Measurements from ENCODE around the gene ANKIB1. TPM values are rescaled to one million over a fixed set of nuclear protein-coding genes. Genes with fewer than 3 reads are reported as not detected.
"Not testable (repeated sequence)": the region's sequence is repeated elsewhere in the genome, so short reads cannot be mapped to it uniquely, and the experiment has no call there.

Gene ANKIB1
- total and polyA plus RNA-seq, 5 donors: 8.1 to 55.3 (median 50.0) TPM

DNA sequence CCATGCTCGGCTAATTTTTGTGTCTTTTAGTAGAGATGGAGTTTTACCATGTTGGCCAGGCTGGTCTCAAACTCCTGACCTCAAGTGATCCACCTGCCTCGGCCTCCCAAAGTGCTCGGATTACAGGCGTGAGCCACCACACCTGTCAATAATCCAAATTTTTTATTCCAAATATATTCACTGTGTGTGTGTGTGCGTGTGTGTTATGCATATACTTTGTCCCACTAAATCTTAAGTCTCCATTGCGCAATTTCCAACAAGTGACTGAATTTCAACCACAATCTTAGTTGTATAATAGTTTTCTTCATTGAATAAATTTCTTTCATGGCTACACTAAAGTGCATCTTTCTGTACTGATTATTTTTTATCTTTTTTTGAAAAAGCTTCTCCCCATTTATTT is 2.8 kb upstream of the ANKIB1 start:
- H3K27ac ChIP-seq (ENCODE audit: low read length): no peak overlapping the region
- 91% methylated on average over 6 of the region's 6 CpGs for WGBS
- no peak for DNase-seq
- H3K27me3 ChIP-seq (ENCODE audit: control insufficient read depth, insufficient read depth): no peaks in the 10 kb centered on the region
- H3K9me3 ChIP-seq (ENCODE audit: control insufficient read depth, low read length): no peaks in the 10 kb centered on the region
- ATAC-seq: no peak
- intact Hi-C loops (cut with DNase I): no loop called here
- no peaks in the 10 kb centered on the region for H3K4me1 ChIP-seq (ENCODE audit: control insufficient read depth, insufficient read depth, low read length)
- H3K4me3 ChIP-seq (ENCODE audit: low read length): no peak overlapping the region

DNA sequence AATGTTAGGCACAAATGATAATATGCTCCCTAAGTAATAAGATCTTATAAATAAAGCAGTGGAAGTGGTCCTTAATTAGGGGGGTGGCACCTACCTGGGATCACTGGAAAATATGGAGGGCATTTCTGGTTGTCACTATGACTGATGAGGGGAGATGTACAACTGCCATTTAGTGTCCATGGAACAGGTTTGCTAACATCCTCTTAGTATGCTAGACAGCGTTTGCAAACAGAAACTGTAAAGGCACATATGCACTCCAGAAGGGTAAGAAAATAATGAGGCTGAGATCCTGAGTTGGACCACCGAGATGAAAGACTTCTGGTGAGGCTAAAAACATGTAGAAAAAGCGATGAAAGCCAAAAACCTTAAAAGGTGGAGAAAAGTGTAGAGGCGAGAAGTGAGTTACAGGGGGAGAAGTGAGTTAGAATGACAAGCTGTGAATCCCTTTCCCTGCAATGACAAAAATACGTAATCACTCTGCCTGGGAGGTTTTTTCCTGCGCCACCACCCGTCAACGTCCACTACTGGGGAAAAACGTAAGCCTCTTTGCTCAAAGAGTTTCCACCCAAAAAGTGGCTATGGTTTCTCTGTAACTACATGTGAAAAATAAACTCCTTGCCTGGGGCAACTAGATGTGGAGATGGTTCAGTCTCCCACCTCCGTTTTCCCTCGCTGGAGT is 827 bp upstream of the ANKIB1 start:
- WGBS: under 1% methylated on average over 11 of the region's 11 CpGs
- DNase-seq (no peak), ATAC-seq (peak; percentile 2 to 5)
- intact Hi-C loops (cut with DNase I): no loop called here
- H3K9me3 ChIP-seq (ENCODE audit: control insufficient read depth, low read length): no peaks in the 10 kb centered on the region
- no peaks in the 10 kb centered on the region for H3K4me1 ChIP-seq (ENCODE audit: control insufficient read depth, insufficient read depth, low read length)
- no peaks in the 10 kb centered on the region for H3K27me3 ChIP-seq (ENCODE audit: control insufficient read depth, insufficient read depth)
- peak overlapping the region; percentile 89 for H3K27ac ChIP-seq (ENCODE audit: low read length)
- H3K4me3 ChIP-seq (ENCODE audit: low read length): peak overlapping the region; percentile 87

DNA sequence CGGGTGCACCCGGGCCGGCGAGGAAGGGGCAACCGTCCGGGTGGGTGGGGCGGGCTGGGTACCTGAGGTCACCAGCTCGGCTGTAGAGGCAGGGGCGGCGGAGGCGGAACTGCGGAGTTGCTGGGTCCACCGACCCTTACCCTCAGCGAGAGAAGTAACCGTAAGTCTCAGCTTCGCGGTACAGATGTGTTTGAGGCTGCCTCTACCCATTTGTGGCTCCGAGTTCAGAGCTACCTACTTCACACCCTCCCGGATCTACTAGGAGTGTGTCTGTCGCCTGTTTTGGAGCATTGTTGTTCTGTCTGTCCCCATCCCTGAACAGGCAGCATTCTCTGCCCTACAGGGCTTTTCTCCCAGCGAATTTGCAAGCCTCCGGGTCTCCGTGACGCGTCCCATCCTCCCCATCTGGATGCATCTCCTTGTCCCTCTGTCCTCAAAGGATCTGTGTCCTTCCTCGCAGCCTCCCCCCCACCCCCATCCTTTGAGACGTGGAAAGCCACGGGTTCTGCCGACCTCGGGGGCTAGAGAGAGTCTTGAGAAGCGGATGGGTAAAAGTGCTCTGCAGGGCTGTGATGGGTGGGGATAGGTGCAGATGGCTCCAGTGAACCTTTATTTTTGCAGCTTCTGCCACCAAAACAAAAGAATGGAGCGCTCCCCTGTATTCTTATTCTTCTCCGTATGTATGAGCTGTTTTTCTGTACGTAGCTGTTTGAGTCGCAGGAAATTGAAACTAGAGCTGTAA is 757 bp downstream of the ANKIB1 start:
- peak overlapping the region; percentile 87 for H3K4me3 ChIP-seq (ENCODE audit: low read length)
- H3K27me3 ChIP-seq (ENCODE audit: control insufficient read depth, insufficient read depth): no peaks in the 10 kb centered on the region
- under 1% methylated on average over 35 of the region's 35 CpGs for WGBS
- no peaks in the 10 kb centered on the region for H3K9me3 ChIP-seq (ENCODE audit: control insufficient read depth, low read length)
- peak overlapping the region; percentile 89 for H3K27ac ChIP-seq (ENCODE audit: low read length)
- intact Hi-C loops (cut with DNase I): no loop called here
- ATAC-seq: peak; percentile 34 to 41
- H3K4me1 ChIP-seq (ENCODE audit: control insufficient read depth, insufficient read depth, low read length): no peaks in the 10 kb centered on the region
- peak in 2 of 3 donors; percentile 53 to 58 for DNase-seq

DNA sequence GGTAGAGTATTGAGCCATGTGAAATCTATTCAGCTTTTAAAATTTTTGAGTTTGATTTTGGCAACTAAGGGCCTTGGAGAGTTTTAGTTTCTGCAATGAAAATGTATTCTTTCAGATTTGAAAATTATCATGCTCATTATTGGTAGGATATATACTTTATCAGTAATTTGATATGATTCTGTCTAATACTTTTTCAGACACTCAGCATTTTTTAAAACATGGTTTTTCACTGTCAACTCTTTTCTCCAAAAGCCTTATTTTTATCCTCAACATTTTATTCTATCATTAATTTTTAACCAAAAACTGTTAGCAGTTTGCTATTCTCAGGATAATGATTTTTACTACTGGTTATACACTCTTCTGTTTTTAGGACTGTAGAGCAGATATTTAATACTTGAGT is 4.8 kb downstream of the ANKIB1 start:
- Histone ChIP-seq H3K4me3 (ENCODE audit: low read length) (no peak overlapping the region), H3K4me1 (ENCODE audit: control insufficient read depth, insufficient read depth, low read length) (peaks cover 7% of the 10 kb centered on the region), H3K27ac (ENCODE audit: low read length) (no peak overlapping the region), H3K27me3 (ENCODE audit: control insufficient read depth, insufficient read depth) (no peaks in the 10 kb centered on the region), H3K9me3 (ENCODE audit: control insufficient read depth, low read length) (no peaks in the 10 kb centered on the region)
- intact Hi-C loops (cut with DNase I): no loop called here
- ATAC-seq (no peak), DNase-seq (no peak)

DNA sequence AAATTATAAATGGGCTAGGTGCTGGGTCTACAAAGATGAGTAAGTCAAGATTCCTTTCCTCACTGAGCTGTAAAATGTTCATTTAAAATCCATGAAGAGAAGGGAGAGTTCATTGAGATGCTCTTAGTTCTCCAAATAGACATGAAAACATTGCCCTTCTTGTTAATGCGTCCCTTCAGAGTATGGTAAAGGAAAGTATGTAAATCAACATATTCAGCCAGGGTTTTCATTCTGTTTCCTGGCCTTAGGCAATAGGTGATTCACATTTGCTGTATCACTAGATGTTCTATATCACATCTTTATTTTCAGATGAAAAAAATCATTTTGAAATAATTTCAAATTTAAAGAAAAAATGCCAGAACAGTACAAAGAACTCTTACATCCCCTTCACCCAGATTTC is 5.4 kb downstream of the ANKIB1 start:
- ATAC-seq: no peak
- intact Hi-C loops (cut with DNase I): no loop called here
- Histone ChIP-seq H3K27ac (ENCODE audit: low read length) (no peak overlapping the region), H3K4me1 (ENCODE audit: control insufficient read depth, insufficient read depth, low read length) (peaks cover 7% of the 10 kb centered on the region), H3K27me3 (ENCODE audit: control insufficient read depth, insufficient read depth) (no peaks in the 10 kb centered on the region), H3K9me3 (ENCODE audit: control insufficient read depth, low read length) (no peaks in the 10 kb centered on the region), H3K4me3 (ENCODE audit: low read length) (no peak overlapping the region)
- 96% methylated on average over 1 of the region's 1 CpG for WGBS
- DNase-seq: no peak

DNA sequence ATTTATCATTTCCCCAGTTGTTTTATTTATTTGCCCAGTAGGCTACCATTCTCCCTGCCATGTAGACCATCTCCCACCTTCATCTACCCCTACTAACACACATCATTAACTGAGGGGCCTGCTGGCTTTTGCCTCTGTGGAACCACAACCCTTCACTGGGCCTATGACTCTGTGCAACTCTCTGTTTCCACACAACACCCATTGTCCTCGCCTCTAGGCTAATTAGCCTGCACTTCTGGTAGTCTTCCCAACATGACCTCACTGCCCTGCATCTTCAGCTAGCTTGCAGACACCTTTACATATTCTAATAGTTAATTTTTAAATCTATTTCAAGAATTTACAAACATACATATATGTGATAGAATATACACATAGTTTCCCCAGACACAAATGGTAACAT is 7.5 kb downstream of the ANKIB1 start:
- ATAC-seq: no peak

DNA sequence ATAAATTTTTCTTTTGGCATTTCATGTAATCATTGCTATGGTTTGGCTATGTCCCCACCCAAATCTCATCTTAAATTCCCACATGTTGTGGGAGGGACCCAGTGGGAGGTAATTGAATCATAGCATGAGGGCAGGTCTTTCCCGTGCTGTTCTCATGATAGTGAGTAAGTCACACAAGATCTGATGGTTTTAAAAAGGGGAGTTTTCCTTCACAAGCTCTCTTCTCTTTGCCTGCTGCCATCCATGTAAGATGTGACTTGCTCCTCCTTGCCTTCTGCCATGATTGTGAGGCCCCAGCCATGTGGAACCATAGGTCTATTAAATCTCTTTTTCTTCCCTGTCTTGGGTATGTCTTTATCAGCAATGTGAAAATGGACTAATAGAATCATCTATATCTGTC is 9.0 kb downstream of the ANKIB1 start:
- H3K4me1 ChIP-seq (ENCODE audit: control insufficient read depth, insufficient read depth, low read length); H3K4me3 ChIP-seq (ENCODE audit: low read length); intact Hi-C loops (cut with DNase I); H3K27me3 ChIP-seq (ENCODE audit: control insufficient read depth, insufficient read depth); H3K27ac ChIP-seq (ENCODE audit: low read length); H3K9me3 ChIP-seq (ENCODE audit: control insufficient read depth, low read length); DNase-seq; ATAC-seq: not testable (repeated sequence)
- WGBS: 81% methylated on average over 1 of the region's 1 CpG

More for the DNA sequence above, 7.5 kb downstream of the ANKIB1 start:
- H3K4me1 ChIP-seq (ENCODE audit: control insufficient read depth, insufficient read depth, low read length): peaks cover 7% of the 10 kb centered on the region
- no peaks in the 10 kb centered on the region for H3K9me3 ChIP-seq (ENCODE audit: control insufficient read depth, low read length)
- H3K4me3 ChIP-seq (ENCODE audit: low read length): no peak overlapping the region
- intact Hi-C loops (cut with DNase I): no loop called here
- no peaks in the 10 kb centered on the region for H3K27me3 ChIP-seq (ENCODE audit: control insufficient read depth, insufficient read depth)
- DNase-seq: no peak
- no peak overlapping the region for H3K27ac ChIP-seq (ENCODE audit: low read length)
- WGBS: 86% methylated on average over 1 of the region's 1 CpG

DNA sequence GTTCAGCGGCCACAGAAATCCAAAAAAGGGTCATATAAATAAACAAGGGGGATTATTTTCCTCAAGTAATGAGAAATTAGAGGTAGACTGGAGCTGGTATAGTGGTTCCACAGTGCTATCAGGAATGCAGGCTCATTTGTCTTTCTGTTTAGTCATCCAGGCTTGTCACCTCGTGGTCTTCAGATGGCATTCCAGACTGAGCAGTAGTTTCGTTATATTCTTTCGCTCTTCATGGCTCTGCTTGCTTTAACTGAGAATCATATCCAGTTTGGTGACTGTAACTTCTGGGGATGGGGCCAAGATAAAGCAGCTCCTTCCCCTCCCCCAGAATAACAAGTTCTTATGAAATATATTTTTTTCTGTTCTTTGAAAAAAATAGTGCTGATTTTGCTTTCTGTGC is 9.5 kb downstream of the ANKIB1 start:
- no peaks in the 10 kb centered on the region for H3K9me3 ChIP-seq (ENCODE audit: control insufficient read depth, low read length)
- H3K27me3 ChIP-seq (ENCODE audit: control insufficient read depth, insufficient read depth): no peaks in the 10 kb centered on the region
- H3K27ac ChIP-seq (ENCODE audit: low read length): no peak overlapping the region
- H3K4me3 ChIP-seq (ENCODE audit: low read length): no peak overlapping the region
- H3K4me1 ChIP-seq (ENCODE audit: control insufficient read depth, insufficient read depth, low read length): peaks cover 9% of the 10 kb centered on the region
- 64% methylated on average over 4 of the region's 4 CpGs for WGBS
- DNase-seq (no peak), ATAC-seq (peak; percentile 81 to 85)
- intact Hi-C loops (cut with DNase I): no loop called here

DNA sequence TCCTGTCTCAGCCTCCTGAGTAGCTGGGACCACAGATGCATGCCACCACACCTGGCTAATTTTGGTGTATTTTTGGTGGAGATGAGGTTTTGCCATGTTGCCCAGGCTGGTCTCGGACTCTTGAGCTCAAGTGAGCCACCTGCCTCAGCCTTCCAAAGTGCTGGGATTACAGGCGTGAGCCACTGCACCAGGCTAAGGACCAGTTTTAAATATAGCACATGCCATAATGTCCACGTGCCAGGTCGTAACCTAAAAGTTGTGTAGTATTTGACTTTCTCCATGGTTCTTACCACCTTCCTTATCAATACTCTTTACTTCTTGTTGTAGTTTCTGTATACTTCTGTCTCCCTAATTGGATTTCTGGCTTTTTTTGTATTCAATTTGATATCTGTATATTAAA is 13.3 kb downstream of the ANKIB1 start:
- intact Hi-C loops (cut with DNase I): no loop called here
- Histone ChIP-seq H3K27me3 (ENCODE audit: control insufficient read depth, insufficient read depth) (no peaks in the 10 kb centered on the region), H3K27ac (ENCODE audit: low read length) (no peak overlapping the region), H3K4me3 (ENCODE audit: low read length) (no peak overlapping the region), H3K4me1 (ENCODE audit: control insufficient read depth, insufficient read depth, low read length) (peaks cover 4% of the 10 kb centered on the region), H3K9me3 (ENCODE audit: control insufficient read depth, low read length) (no peaks in the 10 kb centered on the region)
- DNase-seq (no peak), ATAC-seq (no peak)
- 79% methylated on average over 4 of the region's 4 CpGs for WGBS

DNA sequence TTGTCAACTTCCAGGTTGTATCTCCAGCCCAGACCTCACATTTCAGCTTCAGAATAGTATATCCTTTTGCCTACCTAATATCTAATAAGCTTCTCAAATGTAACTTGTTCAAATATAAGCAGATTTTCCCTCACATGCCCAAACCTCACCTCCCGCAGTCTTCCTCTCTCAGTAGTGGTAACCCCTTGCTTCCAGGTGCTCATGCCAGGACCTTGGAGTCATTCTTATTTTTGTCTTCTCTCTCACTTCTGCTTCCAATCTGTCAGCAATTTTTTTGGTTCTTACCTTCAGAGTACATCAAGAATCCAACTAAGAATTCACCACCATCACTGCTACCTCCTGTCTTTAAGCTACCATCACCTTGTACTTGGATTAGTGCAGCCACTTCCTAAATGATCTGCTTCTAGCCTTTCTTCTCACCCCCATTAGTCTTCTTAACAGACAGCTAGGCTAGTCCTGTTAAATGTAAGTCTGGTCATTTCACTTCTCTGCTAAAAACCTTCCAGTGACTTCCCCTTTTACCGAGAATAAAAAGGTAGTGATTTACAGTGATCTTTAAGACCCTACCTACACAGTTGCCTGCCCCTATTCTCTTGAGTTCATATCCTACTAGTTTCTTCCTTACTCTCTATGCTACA is 14.0 kb downstream of the ANKIB1 start:
- intact Hi-C loops (cut with DNase I): no loop called here
- 91% methylated on average over 2 of the region's 2 CpGs for WGBS
- Histone ChIP-seq H3K4me3 (ENCODE audit: low read length) (no peak overlapping the region), H3K9me3 (ENCODE audit: control insufficient read depth, low read length) (no peaks in the 10 kb centered on the region), H3K27me3 (ENCODE audit: control insufficient read depth, insufficient read depth) (no peaks in the 10 kb centered on the region), H3K27ac (ENCODE audit: low read length) (no peak overlapping the region), H3K4me1 (ENCODE audit: control insufficient read depth, insufficient read depth, low read length) (peaks cover 3% of the 10 kb centered on the region)
- ATAC-seq (no peak), DNase-seq (no peak)

DNA sequence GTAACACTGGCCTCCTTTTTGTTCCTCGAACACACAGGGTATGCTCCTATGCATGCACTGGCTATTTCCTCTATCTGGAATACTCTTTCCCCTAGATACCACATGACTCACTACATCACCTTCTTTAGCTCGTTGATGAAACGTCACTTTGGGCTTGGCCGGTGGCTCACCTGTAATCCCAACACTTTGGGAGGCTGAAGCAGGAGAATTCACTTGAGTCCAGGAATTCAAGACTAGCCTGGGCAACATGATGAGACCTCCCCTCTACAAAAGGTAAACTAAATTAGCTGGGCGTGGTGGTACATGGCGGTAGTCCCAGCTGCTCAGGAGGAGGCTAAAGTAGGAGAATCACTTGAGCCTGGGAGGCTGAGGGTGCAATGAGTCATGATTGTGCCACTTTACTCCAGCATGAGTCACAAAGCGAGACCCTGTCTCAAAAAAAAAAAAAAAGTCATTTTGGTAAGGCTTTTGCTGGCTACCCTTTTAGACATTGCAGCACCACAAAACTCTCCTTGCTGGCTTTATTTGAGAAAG is 14.5 kb downstream of the ANKIB1 start:
- DNase-seq (no peak), ATAC-seq (no peak)
- H3K27me3 ChIP-seq (ENCODE audit: control insufficient read depth, insufficient read depth): no peaks in the 10 kb centered on the region
- WGBS: 89% methylated on average over 7 of the region's 7 CpGs
- peaks cover 2% of the 10 kb centered on the region for H3K4me1 ChIP-seq (ENCODE audit: control insufficient read depth, insufficient read depth, low read length)
- H3K9me3 ChIP-seq (ENCODE audit: control insufficient read depth, low read length): no peaks in the 10 kb centered on the region
- H3K27ac ChIP-seq (ENCODE audit: low read length): no peak overlapping the region
- no peak overlapping the region for H3K4me3 ChIP-seq (ENCODE audit: low read length)
- intact Hi-C loops (cut with DNase I): no loop called here
